Transverse colon (tissue), 3 donors: ENCODE data around the gene SLC5A2.

Source experiments
- EP300 ChIP-seq: sonication (generic); formaldehyde crosslinking; IDR thresholded peaks from one replicate; pipeline ENCODE4 v1.6.1; 2017; ENCODE audit warnings: antibody characterized with exemption, low read depth
- POLR2A ChIP-seq: fragments of 450-650 bp; IDR thresholded peaks from one replicate; pipeline ENCODE4 v1.6.1; 2016; ENCODE audit warnings: antibody characterized with exemption, mild to moderate bottlenecking, moderate library complexity
- TF ChIP-seq, protein P1 (sequence below), 5 experiments: fragments of 200-600 bp in 3 of 5; fragments of 450-650 bp in 2 of 5; sonication (generic) in 3 of 5; IDR thresholded peaks; 1 replicate in 2 of 5; 2 replicates in 3 of 5; pipeline ENCODE4 v1.5.1; 2016 to 2017; ENCODE audit warnings: antibody characterized with exemption in 5 of 5, inconsistent platforms in 3 of 5, mild to moderate bottlenecking in 2 of 5, moderate library complexity in 1 of 5

DNA sequence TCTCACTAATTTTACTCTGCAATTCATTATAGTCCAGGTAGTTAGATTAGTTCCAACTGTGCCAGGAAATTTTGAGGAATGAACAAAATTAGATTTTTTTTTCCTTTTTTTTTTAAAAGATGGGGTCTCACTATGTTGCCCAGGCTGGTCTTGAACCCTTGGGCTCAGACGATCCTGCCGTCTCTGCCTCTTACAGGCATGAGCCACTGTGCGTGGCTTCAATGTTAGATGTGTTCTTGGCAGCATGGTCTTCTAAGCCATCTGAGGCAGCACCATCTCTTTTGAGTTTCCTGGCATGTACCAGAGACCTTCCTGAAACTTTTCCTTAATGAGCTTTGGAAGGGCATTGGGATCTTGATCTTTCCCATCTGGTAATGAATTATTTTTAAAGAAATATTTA is 42.2 kb downstream of the SLC5A2 start:
- TF ChIP-seq, protein P1, sequence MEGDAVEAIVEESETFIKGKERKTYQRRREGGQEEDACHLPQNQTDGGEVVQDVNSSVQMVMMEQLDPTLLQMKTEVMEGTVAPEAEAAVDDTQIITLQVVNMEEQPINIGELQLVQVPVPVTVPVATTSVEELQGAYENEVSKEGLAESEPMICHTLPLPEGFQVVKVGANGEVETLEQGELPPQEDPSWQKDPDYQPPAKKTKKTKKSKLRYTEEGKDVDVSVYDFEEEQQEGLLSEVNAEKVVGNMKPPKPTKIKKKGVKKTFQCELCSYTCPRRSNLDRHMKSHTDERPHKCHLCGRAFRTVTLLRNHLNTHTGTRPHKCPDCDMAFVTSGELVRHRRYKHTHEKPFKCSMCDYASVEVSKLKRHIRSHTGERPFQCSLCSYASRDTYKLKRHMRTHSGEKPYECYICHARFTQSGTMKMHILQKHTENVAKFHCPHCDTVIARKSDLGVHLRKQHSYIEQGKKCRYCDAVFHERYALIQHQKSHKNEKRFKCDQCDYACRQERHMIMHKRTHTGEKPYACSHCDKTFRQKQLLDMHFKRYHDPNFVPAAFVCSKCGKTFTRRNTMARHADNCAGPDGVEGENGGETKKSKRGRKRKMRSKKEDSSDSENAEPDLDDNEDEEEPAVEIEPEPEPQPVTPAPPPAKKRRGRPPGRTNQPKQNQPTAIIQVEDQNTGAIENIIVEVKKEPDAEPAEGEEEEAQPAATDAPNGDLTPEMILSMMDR (IDR thresholded peaks at IDR 0.05), result no peak
- TF ChIP-seq EP300 (no peak), POLR2A (no peak)
